Astrocyte (in vitro differentiated cells and primary cell): ENCODE results near the gene SMARCA2.

Experiments
- EZH2 ChIP-seq: IDR thresholded peaks from 2 replicates; pipeline ENCODE4 v1.6.1; 2012; ENCODE audit warnings: mild to moderate bottlenecking, low read length, inconsistent platforms; ENCODE audit not compliant: insufficient read depth
- TF ChIP-seq, protein P1 (sequence below): IDR thresholded peaks from 2 replicates; pipeline ENCODE4 v1.5.1; 2011; ENCODE audit warnings: low read depth, mild to moderate bottlenecking, inconsistent platforms, low read length, moderate library complexity; ENCODE audit not compliant: insufficient read depth

GRCh38 chr9:2208991-2209390, 193.8 kb downstream of the SMARCA2 start:
- TF ChIP-seq, protein P1, sequence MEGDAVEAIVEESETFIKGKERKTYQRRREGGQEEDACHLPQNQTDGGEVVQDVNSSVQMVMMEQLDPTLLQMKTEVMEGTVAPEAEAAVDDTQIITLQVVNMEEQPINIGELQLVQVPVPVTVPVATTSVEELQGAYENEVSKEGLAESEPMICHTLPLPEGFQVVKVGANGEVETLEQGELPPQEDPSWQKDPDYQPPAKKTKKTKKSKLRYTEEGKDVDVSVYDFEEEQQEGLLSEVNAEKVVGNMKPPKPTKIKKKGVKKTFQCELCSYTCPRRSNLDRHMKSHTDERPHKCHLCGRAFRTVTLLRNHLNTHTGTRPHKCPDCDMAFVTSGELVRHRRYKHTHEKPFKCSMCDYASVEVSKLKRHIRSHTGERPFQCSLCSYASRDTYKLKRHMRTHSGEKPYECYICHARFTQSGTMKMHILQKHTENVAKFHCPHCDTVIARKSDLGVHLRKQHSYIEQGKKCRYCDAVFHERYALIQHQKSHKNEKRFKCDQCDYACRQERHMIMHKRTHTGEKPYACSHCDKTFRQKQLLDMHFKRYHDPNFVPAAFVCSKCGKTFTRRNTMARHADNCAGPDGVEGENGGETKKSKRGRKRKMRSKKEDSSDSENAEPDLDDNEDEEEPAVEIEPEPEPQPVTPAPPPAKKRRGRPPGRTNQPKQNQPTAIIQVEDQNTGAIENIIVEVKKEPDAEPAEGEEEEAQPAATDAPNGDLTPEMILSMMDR = no peak
- TF ChIP-seq EZH2 = no peak
